K562 (cell line): Measurements from ENCODE around the gene PLCB4.

Experiments
- E2F1 ChIP-seq: sonication (generic); formaldehyde crosslinking; IDR thresholded peaks from 2 replicates; pipeline ENCODE4 v1.8.1; 2023; ENCODE audit warnings: mild to moderate bottlenecking, missing genetic modification reagents, moderate library complexity
- FOS ChIP-seq: IDR thresholded peaks from 3 replicates; pipeline ENCODE4 v1.6.1; 2011; ENCODE audit not compliant: insufficient read length; ENCODE audit errors: extremely low read depth
- NKRF ChIP-seq: fragments of 450-650 bp; IDR thresholded peaks from 2 replicates; pipeline ENCODE4 v1.6.1; 2016; ENCODE audit warnings: borderline replicate concordance
- PHB2 ChIP-seq: fragments of 450-650 bp; IDR thresholded peaks from 2 replicates; pipeline ENCODE4 v1.6.1; 2017; ENCODE audit warnings: low read depth
- PRDM10 ChIP-seq: fragments of 450-650 bp; IDR thresholded peaks from 2 replicates; pipeline ENCODE4 v1.6.1; 2018; ENCODE audit not compliant: partially characterized antibody

- TF ChIP-seq PRDM10 = no peak
- no peak for TF ChIP-seq FOS
- TF ChIP-seq PHB2 = no peak
- TF ChIP-seq E2F1 (CRISPR knock-in tag) = no peak
- no peak for TF ChIP-seq NKRF
Measured at GRCh38 chr20:9198460-9198859, 129.6 kb downstream of the PLCB4 start.
